Naive thymus-derived CD4-positive, alpha-beta T cell (primary cell): ENCODE results near the gene LRRC61. TPM values are rescaled to one million over a fixed set of nuclear protein-coding genes. Genes with fewer than 3 reads are reported as not detected.
A peak's percentile ranks its signal among the peaks of the same experiment; 100 is the strongest.

Experiments
- ATAC-seq: fragments of 150-1000 bp; cut with Tn5 transposase; 2 replicates; pipeline ENCODE4 v1.10.0; 2021; ENCODE audit warnings: mild to moderate bottlenecking, moderate library complexity
- CTCF ChIA-PET: fragments of 350-600 bp; sonication (Branson Sonifier 250); formaldehyde crosslinking; loops from one replicate; lab custom pipeline; 2021; ENCODE audit warnings: antibody characterized with exemption; lab: Charles Lee
- POLR2A ChIA-PET: fragments of 350-600 bp; sonication (Branson Sonifier 250); formaldehyde crosslinking; loops from one replicate; lab custom pipeline; 2021; ENCODE audit warnings: antibody characterized with exemption, inconsistent platforms; lab: Charles Lee
- DNase-seq, 9 donors: peaks; one replicate each; pipeline versions ENCODE4 v3.0.0 to v3.0.0-alpha.2; 2020 to 2022; ENCODE audit warnings: mixed read lengths in 1 of 9
- H3K27ac ChIP-seq: one replicate; pipeline ENCODE4 v1.7.0; 2013; ENCODE audit warnings: mild to moderate bottlenecking, low read depth, low read length, moderate library complexity
- H3K27me3 ChIP-seq, 2 donors: one replicate each; pipeline ENCODE4 v1.7.0; 2013; ENCODE audit warnings: low read length in 2 of 2, mild to moderate bottlenecking in 2 of 2, moderate library complexity in 2 of 2; ENCODE audit not compliant: control insufficient read depth in 2 of 2, insufficient read depth in 2 of 2
- H3K36me3 ChIP-seq, 3 experiments: 1 replicate in 2 of 3; 2 replicates in 1 of 3; pipeline ENCODE4 v1.7.0; 2013; ENCODE audit warnings: low read length in 3 of 3, mild to moderate bottlenecking in 3 of 3, moderate library complexity in 1 of 3; ENCODE audit not compliant: insufficient read depth in 3 of 3, control insufficient read depth in 2 of 3
- H3K4me1 ChIP-seq, 2 donors: one replicate each; pipeline ENCODE4 v1.7.0; 2013; ENCODE audit warnings: low read length in 2 of 2, mild to moderate bottlenecking in 2 of 2, moderate library complexity in 1 of 2; ENCODE audit not compliant: control insufficient read depth in 2 of 2, insufficient read depth in 2 of 2
- H3K4me3 ChIP-seq: 2 replicates; pipeline ENCODE4 v1.7.0; 2013; ENCODE audit warnings: mild to moderate bottlenecking, low read length
- H3K9me3 ChIP-seq, 3 experiments: 1 replicate in 2 of 3; 2 replicates in 1 of 3; pipeline ENCODE4 v1.7.0; 2013; ENCODE audit warnings: low read length in 3 of 3; ENCODE audit not compliant: control insufficient read depth in 2 of 3
- H3K27ac Mint-ChIP-seq, 9 donors: one replicate each; pipeline ENCODE4 v1.8.0; 2020 to 2022; ENCODE audit warnings: mixed read lengths in 9 of 9, mild to moderate bottlenecking in 8 of 9, moderate library complexity in 5 of 9, inconsistent platforms in 2 of 9
- H3K27me3 Mint-ChIP-seq, 5 donors: one replicate each; pipeline ENCODE4 v1.8.0; 2021 to 2022; ENCODE audit warnings: mixed read lengths in 5 of 5, mild to moderate bottlenecking in 1 of 5
- H3K36me3 Mint-ChIP-seq, 5 donors: one replicate each; pipeline ENCODE4 v1.8.0; 2020 to 2022; ENCODE audit warnings: mixed read lengths in 5 of 5, mild to moderate bottlenecking in 3 of 5, inconsistent platforms in 1 of 5
- H3K4me1 Mint-ChIP-seq, 7 donors: one replicate each; pipeline ENCODE4 v1.8.0; 2020 to 2022; ENCODE audit warnings: mixed read lengths in 7 of 7, mild to moderate bottlenecking in 3 of 7, inconsistent platforms in 1 of 7
- H3K4me3 Mint-ChIP-seq, 10 donors: one replicate each; pipeline ENCODE4 v1.8.0; 2020 to 2022; ENCODE audit warnings: mild to moderate bottlenecking in 10 of 10, mixed read lengths in 10 of 10, moderate library complexity in 6 of 10, inconsistent platforms in 2 of 10
- H3K9me3 Mint-ChIP-seq, 11 donors: one replicate each; pipeline ENCODE4 v1.8.0; 2020 to 2022; ENCODE audit warnings: mixed read lengths in 11 of 11, mild to moderate bottlenecking in 4 of 11, inconsistent platforms in 1 of 11, moderate library complexity in 1 of 11
- intact Hi-C, 2 donors: fragments of 100-400 bp; cut with micrococcal nuclease; formaldehyde crosslinking; loops; one replicate each; pipeline ENCODE4 v1.15.1; 2023
- polyA plus RNA-seq, 2 donors: library from polyadenylated mRNA; unstranded; fragments of 300-500 nt; fragmentation: Illumina TruSeq; gene quantifications; one replicate each; pipeline ENCODE4 v1.2.3, GENCODE V29; 2021
- total RNA-seq, 6 experiments: library from RNA in 5 of 6; stranded (reverse) in 5 of 6; gene quantifications; 1 replicate in 5 of 6; 2 replicates in 1 of 6; pipeline ENCODE4 v1.2.3 and lab custom pipeline; 2021 to 2026

The LRRC61 gene
- total and polyA plus RNA-seq, 7 experiments from 2014 or later = 8.3 to 30.0 (median 13.8) TPM

- peak overlapping the region; percentile 84 to 95 (median 90) for H3K4me3 Mint-ChIP-seq
- H3K4me1 ChIP-seq = peaks cover 4 to 30% of the 10 kb centered on the region in 2 donors
- no peaks in the 10 kb centered on the region for H3K27me3 ChIP-seq
- no peak overlapping the region for H3K4me3 ChIP-seq
- ATAC-seq = no peak
- intact Hi-C loops = no loop called here
- ChIA-PET POLR2A (interaction anchor here (0.6 to 1.5 kb wide), 4 partner anchors 11 to 24 kb away, joined by 3 to 7 read pairs (median 4); partner anchors contain the start of gene REPIN1), CTCF (no interaction called here)
- H3K27me3 Mint-ChIP-seq = no peaks in the 10 kb centered on the region
- no peak for DNase-seq
- no peaks in the 10 kb centered on the region for H3K9me3 ChIP-seq
- no peak overlapping the region for H3K27ac ChIP-seq
- no peaks in the 10 kb centered on the region for H3K36me3 ChIP-seq
- peaks cover 31 to 47% (median 39%) of the 10 kb centered on the region in 7 donors for H3K4me1 Mint-ChIP-seq
- H3K9me3 Mint-ChIP-seq = no peaks in the 10 kb centered on the region
- H3K27ac Mint-ChIP-seq = peak overlapping the region in 4 of 9 donors; percentile 61 to 79 (median 74)
- peaks cover 0 to 4% (median 0%) of the 10 kb centered on the region in 5 donors for H3K36me3 Mint-ChIP-seq
Observed at GRCh38 chr7:150380463-150380862, 57.3 kb downstream of the LRRC61 start.

DNA sequence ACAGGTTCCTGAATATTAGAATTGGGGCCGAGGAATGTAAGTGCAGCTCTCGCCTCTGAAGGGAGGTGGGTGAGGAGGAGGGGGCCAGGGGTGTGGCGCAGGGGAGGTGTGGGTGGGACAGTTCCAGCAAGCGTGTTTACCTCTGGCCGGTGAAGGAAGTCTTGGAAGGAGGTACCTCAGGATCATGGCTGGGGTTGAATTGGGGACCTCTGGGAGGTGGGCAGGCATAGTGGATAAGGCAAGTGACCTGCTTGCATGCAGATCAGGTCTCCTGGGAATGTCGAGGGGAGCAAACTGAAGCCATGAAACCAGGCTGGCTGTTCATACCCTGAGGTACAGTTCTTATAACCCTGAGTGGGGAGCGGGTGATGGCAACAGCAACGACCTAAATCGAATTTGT is 57.9 kb downstream of the LRRC61 start:
- intact Hi-C loops = no loop called here
- peak overlapping the region in 2 of 10 donors; percentile 84 to 94 for H3K4me3 Mint-ChIP-seq
- CTCF ChIA-PET = no interaction called here

GRCh38 chr7:150381785-150382122 is 58.6 kb downstream of the LRRC61 start:
- H3K4me3 Mint-ChIP-seq = no peak overlapping the region
- no peaks in the 10 kb centered on the region for H3K27me3 ChIP-seq
- DNase-seq = no peak
- H3K4me1 ChIP-seq = peaks cover 4 to 21% of the 10 kb centered on the region in 2 donors
- peaks cover 20 to 34% (median 27%) of the 10 kb centered on the region in 7 donors for H3K4me1 Mint-ChIP-seq
- no peak overlapping the region for H3K27ac Mint-ChIP-seq
- no peak for ATAC-seq
- H3K9me3 ChIP-seq = no peaks in the 10 kb centered on the region
- H3K36me3 ChIP-seq = no peaks in the 10 kb centered on the region
- intact Hi-C loops = no loop called here
- ChIA-PET CTCF (no interaction called here), POLR2A (interaction anchor here (0.9 to 2.1 kb wide), 2 partner anchors 12 to 25 kb away, joined by 4 to 7 read pairs; no protein-coding TSS in a partner anchor)
- no peak overlapping the region for H3K4me3 ChIP-seq
- no peaks in the 10 kb centered on the region for H3K27me3 Mint-ChIP-seq
- H3K36me3 Mint-ChIP-seq = peaks cover 0 to 8% (median 0%) of the 10 kb centered on the region in 5 donors
- no peaks in the 10 kb centered on the region for H3K9me3 Mint-ChIP-seq
- no peak overlapping the region for H3K27ac ChIP-seq

More for the DNA sequence above, 57.9 kb downstream of the LRRC61 start:
- Histone ChIP-seq H3K27ac (no peak overlapping the region), H3K36me3 (no peaks in the 10 kb centered on the region), H3K27me3 (no peaks in the 10 kb centered on the region), H3K9me3 (no peaks in the 10 kb centered on the region), H3K4me1 (peaks cover 4 to 27% of the 10 kb centered on the region in 2 donors), H3K4me3 (no peak overlapping the region)
- Mint-ChIP-seq H3K36me3 (peaks cover 0 to 5% (median 0%) of the 10 kb centered on the region in 5 donors), H3K27me3 (no peaks in the 10 kb centered on the region), H3K9me3 (no peaks in the 10 kb centered on the region), H3K27ac (no peak overlapping the region), H3K4me1 (peaks cover 26 to 41% (median 34%) of the 10 kb centered on the region in 7 donors)
- no peak for ATAC-seq
- POLR2A ChIA-PET = interaction anchor here (0.6 to 1.5 kb wide), 5 partner anchors 11 to 354 kb away, joined by 3 to 7 read pairs (median 4); partner anchors contain the start of gene REPIN1
- DNase-seq = no peak

DNA sequence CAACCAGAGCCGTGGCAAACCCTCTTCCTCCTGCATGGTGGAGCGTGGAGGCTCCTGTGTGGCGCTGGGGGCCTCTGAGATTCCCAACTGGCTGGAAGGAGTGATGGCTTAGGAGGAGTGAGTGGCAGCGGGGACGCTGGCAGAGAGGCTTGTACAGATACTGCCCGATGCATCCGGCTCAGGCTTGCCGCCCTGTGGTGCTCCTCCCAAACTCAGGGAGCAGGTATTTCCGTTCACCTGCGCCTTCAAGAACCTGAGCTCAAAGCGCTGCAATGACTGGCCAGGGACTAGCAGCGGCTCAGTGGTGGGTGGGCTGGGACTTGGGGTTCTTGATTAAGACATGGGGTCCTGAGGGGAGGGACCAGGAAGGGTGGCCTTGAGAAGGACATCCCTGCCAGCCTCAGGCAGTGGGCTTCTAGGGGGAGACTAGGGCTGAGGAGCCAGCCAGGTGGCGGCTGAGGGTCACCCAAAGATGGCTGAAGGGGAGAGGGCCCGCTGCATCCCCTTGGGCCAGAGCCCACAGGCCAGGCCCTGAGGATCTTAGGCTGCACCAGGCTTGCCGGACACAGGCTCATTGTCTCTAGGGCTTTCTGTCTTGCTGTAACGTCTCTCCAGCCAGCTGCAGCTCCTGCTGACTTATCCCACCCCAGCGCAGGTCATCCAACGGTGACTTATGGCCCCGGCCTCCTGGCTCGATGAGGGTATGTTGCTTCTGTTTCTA is 59.1 kb downstream of the LRRC61 start:
- H3K9me3 ChIP-seq = no peaks in the 10 kb centered on the region
- ChIA-PET POLR2A (interaction anchor here (0.9 to 2.1 kb wide), 2 partner anchors 13 to 24 kb away, joined by 4 to 7 read pairs; no protein-coding TSS in a partner anchor), CTCF (no interaction called here)
- H3K9me3 Mint-ChIP-seq = no peaks in the 10 kb centered on the region
- DNase-seq (no peak), ATAC-seq (no peak)
- peak overlapping the region in 1 of 9 donors; percentile 59 for H3K27ac Mint-ChIP-seq
- H3K36me3 ChIP-seq = no peaks in the 10 kb centered on the region
- peaks cover 0 to 8% (median 0%) of the 10 kb centered on the region in 5 donors for H3K36me3 Mint-ChIP-seq
- peak overlapping the region in 1 of 10 donors; percentile 48 for H3K4me3 Mint-ChIP-seq
- no peaks in the 10 kb centered on the region for H3K27me3 ChIP-seq
- peaks cover 20 to 33% (median 22%) of the 10 kb centered on the region in 7 donors for H3K4me1 Mint-ChIP-seq
- intact Hi-C loops = no loop called here
- no peak overlapping the region for H3K4me3 ChIP-seq
- no peaks in the 10 kb centered on the region for H3K27me3 Mint-ChIP-seq
- peaks cover 4 to 17% of the 10 kb centered on the region in 2 donors for H3K4me1 ChIP-seq
- H3K27ac ChIP-seq = no peak overlapping the region

DNA sequence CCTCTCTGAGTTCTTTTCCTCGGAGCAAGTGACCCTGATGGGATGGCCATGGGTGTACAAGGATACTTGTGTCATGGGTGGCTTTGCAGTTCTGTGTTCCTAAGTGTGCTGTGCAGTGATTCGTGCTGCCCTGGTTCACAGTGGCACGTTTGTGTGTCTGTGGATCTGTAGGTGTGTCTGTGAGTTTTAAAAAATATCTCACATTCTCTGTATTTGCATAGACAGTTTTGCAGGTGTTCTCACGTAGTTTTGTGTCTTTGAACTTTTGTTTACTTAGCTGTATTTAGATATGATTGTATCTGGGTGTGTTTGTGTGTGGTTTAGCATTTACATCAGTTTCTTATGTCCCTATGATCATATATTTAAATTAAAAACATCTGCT is 59.7 kb downstream of the LRRC61 start:
- Mint-ChIP-seq H3K4me1 (peaks cover 15 to 28% (median 20%) of the 10 kb centered on the region in 7 donors), H3K27ac (no peak overlapping the region), H3K27me3 (no peaks in the 10 kb centered on the region), H3K9me3 (no peaks in the 10 kb centered on the region), H3K4me3 (peak overlapping the region in 1 of 10 donors; percentile 12), H3K36me3 (peaks cover 0 to 8% (median 0%) of the 10 kb centered on the region in 5 donors)
- DNase-seq (no peak), ATAC-seq (no peak)
- intact Hi-C loops = no loop called here
- ChIA-PET CTCF (no interaction called here), POLR2A (interaction anchor here (2.1 kb wide), 1 partner anchor 24 kb away, joined by 7 read pairs; no protein-coding TSS in a partner anchor)
- Histone ChIP-seq H3K36me3 (no peaks in the 10 kb centered on the region), H3K27ac (no peak overlapping the region), H3K4me3 (no peak overlapping the region), H3K9me3 (no peaks in the 10 kb centered on the region), H3K4me1 (peaks cover 4 to 12% of the 10 kb centered on the region in 2 donors), H3K27me3 (no peaks in the 10 kb centered on the region)

DNA sequence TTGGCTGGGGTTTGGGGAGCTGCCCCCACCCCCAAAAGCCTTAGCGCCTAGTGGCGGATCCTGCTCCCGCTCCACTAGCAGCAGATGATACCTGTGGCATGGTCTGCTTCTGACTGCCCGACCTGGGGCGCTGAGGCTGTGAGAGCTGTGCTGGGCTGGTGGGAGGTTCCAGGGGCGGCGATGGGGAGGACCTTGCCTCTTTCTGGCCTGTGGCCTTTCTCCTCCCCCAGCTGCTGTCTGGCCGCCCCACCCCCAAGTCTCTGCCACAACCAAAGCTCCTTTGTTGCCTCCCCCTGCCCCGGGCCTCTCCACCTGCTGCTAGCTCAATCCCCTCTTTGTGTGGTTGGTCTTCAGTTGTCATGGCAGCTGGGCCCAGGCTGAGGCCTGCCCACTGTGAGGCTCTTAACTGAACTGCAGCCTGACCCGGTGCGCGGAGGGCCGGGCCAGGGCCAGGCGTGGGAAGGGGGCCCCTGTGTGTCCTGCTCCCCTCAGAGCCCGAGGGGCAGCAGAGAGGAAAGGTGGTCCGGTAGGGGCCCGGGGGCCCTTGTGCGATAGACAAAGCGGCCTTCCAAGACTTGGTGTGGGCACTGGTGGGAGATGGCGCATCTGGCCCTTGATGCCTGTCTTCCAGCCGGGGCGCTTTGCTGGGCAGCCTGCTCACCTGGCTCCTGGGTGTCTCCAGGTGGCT is 60.7 kb downstream of the LRRC61 start:
- no peak overlapping the region for H3K4me3 ChIP-seq
- no peaks in the 10 kb centered on the region for H3K27me3 ChIP-seq
- DNase-seq = no peak
- H3K36me3 ChIP-seq = peaks cover 0 to 4% (median 0%) of the 10 kb centered on the region in 3 experiments
- Mint-ChIP-seq H3K4me1 (peaks cover 10 to 26% (median 18%) of the 10 kb centered on the region in 7 donors), H3K4me3 (no peak overlapping the region), H3K36me3 (peaks cover 0 to 8% (median 0%) of the 10 kb centered on the region in 5 donors), H3K9me3 (no peaks in the 10 kb centered on the region), H3K27ac (no peak overlapping the region), H3K27me3 (no peaks in the 10 kb centered on the region)
- CTCF ChIA-PET = interaction anchor here (0.6 kb wide), 1 partner anchor 23 kb away, joined by 3 read pairs; no protein-coding TSS in a partner anchor
- POLR2A ChIA-PET = interaction anchor here (2.1 kb wide), 1 partner anchor 23 kb away, joined by 7 read pairs; no protein-coding TSS in a partner anchor
- intact Hi-C loops = no loop called here
- no peak for ATAC-seq
- no peaks in the 10 kb centered on the region for H3K9me3 ChIP-seq
- peaks cover 4 to 6% of the 10 kb centered on the region in 2 donors for H3K4me1 ChIP-seq
- H3K27ac ChIP-seq = no peak overlapping the region
